PC-3 (cell line): Measurements from ENCODE around the gene POLR1D. TPM values are rescaled to one million over a fixed set of nuclear protein-coding genes. Genes with fewer than 3 reads are reported as not detected.
A peak's percentile ranks its signal among the peaks of the same experiment; 100 is the strongest.

Experiments used
- ATAC-seq: fragments of 200-7000 bp; cut with Tn5 transposase; 2 replicates; pipeline ENCODE4 v1.9.1; 2020; ENCODE audit warnings: mild to moderate bottlenecking, moderate library complexity
- BruUV-seq: library from RNA; stranded (reverse); fragments of 400-500 nt; replicated peaks from 2 replicates; lab custom pipeline; 2021; lab: Mats Ljungman, UMichigan
- CTCF ChIA-PET: fragments of 300-600 bp; sonication (Branson Sonifier 250); formaldehyde crosslinking; loops from one replicate; lab custom pipeline; 2022; ENCODE audit warnings: antibody characterized with exemption; lab: Charles Lee
- POLR2A ChIA-PET: fragments of 300-600 bp; sonication (Branson Sonifier 250); formaldehyde crosslinking; loops from one replicate; lab custom pipeline; 2022; ENCODE audit warnings: antibody characterized with exemption; ENCODE audit not compliant: unreplicated experiment; lab: Charles Lee
- DNase-seq: peaks from one replicate; pipeline ENCODE4 v3.0.0-alpha.2; 2015
- H2AFZ ChIP-seq: fragments of 300-600 bp; sonication (generic); 2 replicates; pipeline ENCODE4 v1.6.0; 2016; ENCODE audit warnings: antibody characterized with exemption, low read length
- H3F3A ChIP-seq: fragments of 300-600 bp; sonication (generic); one replicate; pipeline ENCODE4 v1.6.0; 2017; ENCODE audit warnings: antibody characterized with exemption, low read length, control low read depth, mild to moderate bottlenecking; ENCODE audit not compliant: unreplicated experiment
- H3K27ac ChIP-seq: fragments of 300-600 bp; sonication (generic); 2 replicates; pipeline ENCODE4 v1.5.1; 2016; ENCODE audit warnings: mild to moderate bottlenecking, low read length
- H3K27me3 ChIP-seq: fragments of 300-600 bp; sonication (generic); 2 replicates; pipeline ENCODE4 v1.6.1; 2016; ENCODE audit warnings: low read length, mixed read lengths
- H3K36me3 ChIP-seq: fragments of 300-600 bp; sonication (generic); 2 replicates; pipeline ENCODE4 v1.6.1; 2016; ENCODE audit warnings: low read depth, mixed run types, low read length, mixed read lengths
- H3K4me1 ChIP-seq: fragments of 300-600 bp; sonication (generic); 2 replicates; pipeline ENCODE4 v1.5.1; 2016; ENCODE audit warnings: low read length; ENCODE audit not compliant: insufficient read depth
- H3K4me2 ChIP-seq: fragments of 300-600 bp; sonication (generic); 2 replicates; pipeline ENCODE4 v1.6.0; 2016; ENCODE audit warnings: low read length
- H3K4me3 ChIP-seq: fragments of 300-600 bp; sonication (generic); 2 replicates; pipeline ENCODE4 v1.5.1; 2016; ENCODE audit warnings: mild to moderate bottlenecking, low read length, mixed read lengths
- H3K79me2 ChIP-seq: fragments of 300-600 bp; sonication (generic); 2 replicates; pipeline ENCODE4 v1.6.1; 2017; ENCODE audit warnings: low read length, mixed read lengths
- H3K9ac ChIP-seq: fragments of 300-600 bp; sonication (generic); 2 replicates; pipeline ENCODE4 v1.6.0; 2016; ENCODE audit warnings: mild to moderate bottlenecking, low read length
- H3K9me2 ChIP-seq: fragments of 300-600 bp; sonication (generic); replicated peaks from 2 replicates; pipeline ENCODE4 v1.6.1; 2016; ENCODE audit warnings: mixed run types, low read length, mixed read lengths
- H3K9me3 ChIP-seq: fragments of 300-600 bp; sonication (generic); 2 replicates; pipeline ENCODE4 v1.6.1; 2016; ENCODE audit warnings: low read length, mixed read lengths
- H4K20me1 ChIP-seq: fragments of 300-600 bp; sonication (generic); 2 replicates; pipeline ENCODE4 v1.6.1; 2016; ENCODE audit warnings: low read length, mixed read lengths
- CTCF ChIP-seq: fragments of 300-600 bp; sonication (generic); conservative IDR thresholded peaks from 2 replicates; pipeline ENCODE4 v1.5.1; 2017; ENCODE audit warnings: antibody characterized with exemption, low read depth, mild to moderate bottlenecking, low read length
- EZH2 ChIP-seq: fragments of 300-600 bp; sonication (generic); IDR thresholded peaks from one replicate; pipeline ENCODE4 v1.6.1; 2017; ENCODE audit warnings: antibody characterized with exemption, mild to moderate bottlenecking, low read length; ENCODE audit not compliant: unreplicated experiment
- EZH2phosphoT487 ChIP-seq: fragments of 300-600 bp; sonication (generic); IDR thresholded peaks from 2 replicates; pipeline ENCODE4 v1.6.1; 2018; ENCODE audit warnings: mild to moderate bottlenecking, antibody characterized with exemption, low read length, borderline replicate concordance
- intact Hi-C: fragments of 100-400 bp; cut with micrococcal nuclease; formaldehyde crosslinking; loops from 2 replicates; pipeline ENCODE4 v1.9.0; 2023
- total RNA-seq: library from RNA; depleted of rRNA; stranded (reverse); fragments of >200 nt; gene quantifications from 2 replicates; pipeline ENCODE4 v1.2.3, GENCODE V29; 2014

POLR1D gene
- total RNA-seq, 1 experiment from 2014 or later = 97.9 TPM

GRCh38 chr13:27599845-27600553 lies 21.7 kb upstream of the POLR1D start:
- peaks cover 67% of the 10 kb centered on the region for H3K79me2 ChIP-seq
- peak; percentile 90 for DNase-seq

GRCh38 chr13:27600711-27601110 lies 21.0 kb upstream of the POLR1D start:
- no peaks in the 10 kb centered on the region for H4K20me1 ChIP-seq
- no peaks in the 10 kb centered on the region for H3K36me3 ChIP-seq
- H3K9me3 ChIP-seq = no peaks in the 10 kb centered on the region
- no peaks in the 10 kb centered on the region for H3F3A ChIP-seq
- H3K4me2 ChIP-seq = no peak overlapping the region
- H3K79me2 ChIP-seq = peaks cover 68% of the 10 kb centered on the region
- no peak overlapping the region for H3K27ac ChIP-seq
- H3K4me1 ChIP-seq = peaks cover 15% of the 10 kb centered on the region
- no peak overlapping the region for H2AFZ ChIP-seq
- H3K27me3 ChIP-seq = no peaks in the 10 kb centered on the region
- no peaks in the 10 kb centered on the region for H3K9me2 ChIP-seq
- H3K4me3 ChIP-seq = no peak overlapping the region
- ATAC-seq (no peak), DNase-seq (no peak)
- TF ChIP-seq CTCF = no peak
- intact Hi-C loops = no loop called here
- no TSS peak for BruUV-seq
- ChIA-PET CTCF (no interaction called here), POLR2A (no interaction called here)
- H3K9ac ChIP-seq = no peak overlapping the region

More at GRCh38 chr13:27599845-27600553, 21.7 kb upstream of the POLR1D start:
- TF ChIP-seq EZH2phosphoT487 = no peak
- TF ChIP-seq EZH2 = no peak
- no peak for TF ChIP-seq CTCF
- intact Hi-C loops = no loop called here
- peak; percentile 100 for ATAC-seq
- Histone ChIP-seq H4K20me1 (no peaks in the 10 kb centered on the region), H3K27ac (no peak overlapping the region), H3K4me1 (peaks cover 21% of the 10 kb centered on the region), H2AFZ (no peak overlapping the region), H3K9me2 (no peaks in the 10 kb centered on the region), H3K4me2 (peak overlapping the region; percentile 49), H3K9ac (no peak overlapping the region), H3K9me3 (no peaks in the 10 kb centered on the region), H3K27me3 (no peaks in the 10 kb centered on the region), H3K36me3 (no peaks in the 10 kb centered on the region), H3F3A (no peaks in the 10 kb centered on the region), H3K4me3 (0 out of 2 replicates have a peak overlapping the region, but pooled peaks have one; percentile 27)
- CTCF ChIA-PET = no interaction called here
- POLR2A ChIA-PET = interaction anchor here (0.6 kb wide), 1 partner anchor 150 kb away, joined by 3 read pairs; the partner anchor contains the start of gene MTIF3
- no TSS peak for BruUV-seq

- POLR2A ChIA-PET = no interaction called here
- peaks cover 15% of the 10 kb centered on the region for H3K4me1 ChIP-seq
Observed at GRCh38 chr13:27601208-27601607, 20.5 kb upstream of the POLR1D start.

More at GRCh38 chr13:27601208-27601607, 20.5 kb upstream of the POLR1D start:
- ATAC-seq (no peak), DNase-seq (no peak)
- Histone ChIP-seq H3K27ac (no peak overlapping the region), H3K9ac (no peak overlapping the region), H3F3A (no peaks in the 10 kb centered on the region), H3K79me2 (peaks cover 68% of the 10 kb centered on the region), H3K27me3 (no peaks in the 10 kb centered on the region), H2AFZ (no peak overlapping the region), H3K9me2 (no peaks in the 10 kb centered on the region), H3K4me2 (no peak overlapping the region), H4K20me1 (no peaks in the 10 kb centered on the region), H3K36me3 (no peaks in the 10 kb centered on the region), H3K4me3 (no peak overlapping the region), H3K9me3 (no peaks in the 10 kb centered on the region)
- TF ChIP-seq EZH2phosphoT487 (no peak), EZH2 (no peak), CTCF (no peak)
- BruUV-seq = no TSS peak
- CTCF ChIA-PET = no interaction called here
- intact Hi-C loops = no loop called here
